ENCODE results near the gene SIGLEC5.
A peak's percentile ranks its signal among the peaks of the same experiment; 100 is the strongest.

The SIGLEC5 gene

DNA sequence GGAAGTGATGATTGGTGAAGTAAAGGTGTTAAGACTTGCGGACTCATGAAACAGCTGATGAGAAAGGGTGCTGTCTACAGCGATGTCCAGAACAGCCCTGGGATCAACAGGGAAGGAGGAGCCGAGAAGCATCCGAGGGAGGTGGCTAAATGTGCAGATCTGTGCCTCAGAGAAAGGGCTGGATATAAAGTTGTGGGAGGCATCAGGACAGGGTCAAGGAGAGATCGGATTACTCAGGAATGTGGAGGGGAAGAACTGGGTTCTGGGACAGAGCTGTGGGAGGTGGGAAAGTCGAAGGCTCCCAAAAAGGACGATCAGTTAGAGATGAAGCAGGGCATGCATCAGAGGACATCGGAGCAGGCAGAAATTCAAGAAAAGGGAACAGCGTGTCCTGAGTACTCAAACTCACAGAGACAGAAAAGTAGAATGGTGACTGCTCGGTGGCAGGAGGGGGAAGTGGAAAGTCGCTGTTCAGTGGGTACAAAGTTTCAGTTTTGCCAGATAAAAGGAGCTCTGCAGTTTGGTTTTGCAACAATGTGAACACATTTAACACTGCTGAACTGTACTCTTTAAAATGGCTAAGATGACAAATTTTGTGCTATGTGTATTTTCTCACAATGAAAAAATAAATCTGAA is 14.6 kb upstream of the SIGLEC5 start:
- ATAC-seq (ENCODE audit: low read depth) (peak; percentile 61), DNase-seq (ENCODE audit: low spot score in 2 of 2) (peak in 1 of 2 donors; percentile 21)
- H3K27me3 Mint-ChIP-seq, result no peaks in the 10 kb centered on the region
- peaks cover 25% of the 10 kb centered on the region for H3K36me3 Mint-ChIP-seq
- peak overlapping the region; percentile 92 for H3K27ac Mint-ChIP-seq
- no peaks in the 10 kb centered on the region for H3K9me3 Mint-ChIP-seq
- peak overlapping the region; percentile 88 for H3K4me3 Mint-ChIP-seq
- peaks cover 38% of the 10 kb centered on the region for H3K4me1 Mint-ChIP-seq

GRCh38 chr19:51641648-51642047 is 11.4 kb upstream of the SIGLEC5 start:
- Mint-ChIP-seq H3K4me3 (peak overlapping the region; percentile 51), H3K27me3 (no peaks in the 10 kb centered on the region), H3K9me3 (no peaks in the 10 kb centered on the region), H3K4me1 (peaks cover 32% of the 10 kb centered on the region), H3K27ac (no peak overlapping the region), H3K36me3 (peaks cover 28% of the 10 kb centered on the region)
- ATAC-seq (ENCODE audit: low read depth) (no peak), DNase-seq (ENCODE audit: low spot score in 2 of 2) (no peak)

DNA sequence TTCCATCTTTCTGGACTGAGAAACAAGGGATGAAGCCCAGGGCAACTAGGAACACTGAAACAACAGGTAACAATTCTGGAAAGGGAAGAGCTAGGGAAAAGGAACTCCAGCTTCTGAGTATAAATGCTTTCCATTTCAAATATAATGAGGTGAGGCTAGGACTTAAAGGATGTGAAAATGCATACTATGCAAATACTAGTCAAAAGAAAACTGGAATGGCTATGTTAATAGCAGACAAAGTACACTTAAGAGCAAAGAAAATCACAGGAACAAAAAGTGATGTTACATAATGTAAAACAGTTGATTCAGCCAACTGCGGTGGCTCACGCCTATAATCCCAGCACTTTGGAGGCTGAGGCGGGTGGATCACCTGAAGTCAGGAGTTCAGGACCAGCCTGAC is 10.2 kb upstream of the SIGLEC5 start:
- H3K27ac Mint-ChIP-seq, result peak overlapping the region; percentile 55
- H3K27me3 Mint-ChIP-seq, result no peaks in the 10 kb centered on the region
- ATAC-seq (ENCODE audit: low read depth) (no peak), DNase-seq (ENCODE audit: low spot score in 2 of 2) (no peak)
- H3K4me1 Mint-ChIP-seq, result peaks cover 32% of the 10 kb centered on the region
- no peaks in the 10 kb centered on the region for H3K9me3 Mint-ChIP-seq
- no peak overlapping the region for H3K4me3 Mint-ChIP-seq
- peaks cover 28% of the 10 kb centered on the region for H3K36me3 Mint-ChIP-seq

- H3K27me3 Mint-ChIP-seq, result no peaks in the 10 kb centered on the region
- no peak for ATAC-seq (ENCODE audit: low read depth)
Observed at GRCh38 chr19:51639916-51640315, 9.7 kb upstream of the SIGLEC5 start.

GRCh38 chr19:51637362-51637978 is 7.3 kb upstream of the SIGLEC5 start:
- ATAC-seq (ENCODE audit: low read depth) (no peak), DNase-seq (ENCODE audit: low spot score in 2 of 2) (no peak)
- H3K27me3 Mint-ChIP-seq, result no peaks in the 10 kb centered on the region
- H3K4me1 Mint-ChIP-seq, result peaks cover 18% of the 10 kb centered on the region
- H3K27ac Mint-ChIP-seq, result no peak overlapping the region
- H3K4me3 Mint-ChIP-seq, result no peak overlapping the region
- no peaks in the 10 kb centered on the region for H3K9me3 Mint-ChIP-seq
- H3K36me3 Mint-ChIP-seq, result peaks cover 14% of the 10 kb centered on the region

More at GRCh38 chr19:51639916-51640315, 9.7 kb upstream of the SIGLEC5 start:
- peak overlapping the region; percentile 55 for H3K27ac Mint-ChIP-seq
- peaks cover 28% of the 10 kb centered on the region for H3K36me3 Mint-ChIP-seq
- DNase-seq (ENCODE audit: low spot score in 2 of 2), result no peak
- H3K4me3 Mint-ChIP-seq, result no peak overlapping the region
- no peaks in the 10 kb centered on the region for H3K9me3 Mint-ChIP-seq
- peaks cover 30% of the 10 kb centered on the region for H3K4me1 Mint-ChIP-seq

- no peak overlapping the region for H3K4me3 Mint-ChIP-seq
- DNase-seq (ENCODE audit: low spot score in 2 of 2) (no peak), ATAC-seq (ENCODE audit: low read depth) (no peak)
- no peaks in the 10 kb centered on the region for H3K27me3 Mint-ChIP-seq
- H3K36me3 Mint-ChIP-seq, result peaks cover 11% of the 10 kb centered on the region
- H3K27ac Mint-ChIP-seq, result no peak overlapping the region
- H3K4me1 Mint-ChIP-seq, result peaks cover 23% of the 10 kb centered on the region
- H3K9me3 Mint-ChIP-seq, result no peaks in the 10 kb centered on the region
Observed at GRCh38 chr19:51632126-51632525, 1.9 kb upstream of the SIGLEC5 start.

- Mint-ChIP-seq H3K4me1 (peaks cover 43% of the 10 kb centered on the region), H3K27ac (peak overlapping the region; percentile 56), H3K36me3 (peaks cover 33% of the 10 kb centered on the region), H3K9me3 (no peaks in the 10 kb centered on the region), H3K27me3 (no peaks in the 10 kb centered on the region), H3K4me3 (peak overlapping the region; percentile 63)
- ATAC-seq (ENCODE audit: low read depth), result no peak
- no peak for DNase-seq (ENCODE audit: low spot score in 2 of 2)
Observed at GRCh38 chr19:51628153-51628939, 1.9 kb downstream of the SIGLEC5 start.

DNA sequence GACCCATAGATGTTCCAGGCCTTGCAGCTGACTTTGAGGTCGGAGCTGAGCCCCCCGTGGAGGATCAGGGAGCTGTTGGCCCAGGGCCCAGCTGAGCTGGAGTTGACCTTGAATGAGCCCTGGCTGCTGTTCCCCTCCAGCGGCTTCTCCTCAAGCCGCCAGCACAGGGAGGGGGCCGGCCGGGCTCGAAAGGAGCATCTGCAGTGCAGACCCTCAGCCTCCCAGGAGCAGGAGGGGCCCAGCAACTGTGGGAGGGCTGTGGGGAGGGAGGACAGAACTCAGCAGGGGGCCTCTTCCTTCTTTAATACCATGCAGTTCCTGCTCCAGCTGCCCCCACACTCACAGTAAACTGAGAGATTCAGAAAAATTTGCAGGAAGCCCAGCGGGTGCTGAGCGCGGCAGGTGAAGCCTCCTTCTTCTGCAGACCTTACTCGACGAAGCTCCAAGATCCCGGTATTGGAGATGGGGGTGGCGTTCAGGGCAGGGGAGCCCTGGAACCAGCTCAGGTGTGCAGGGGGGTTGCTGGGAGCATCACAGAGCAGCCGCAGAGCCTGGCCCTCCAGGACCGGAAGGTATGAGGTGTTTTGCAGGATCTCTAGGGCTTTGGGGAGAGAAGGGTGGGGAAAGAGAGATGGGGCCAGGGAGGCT is 2.6 kb downstream of the SIGLEC5 start:
- Mint-ChIP-seq H3K4me3 (peak overlapping the region; percentile 63), H3K36me3 (peaks cover 39% of the 10 kb centered on the region), H3K9me3 (no peaks in the 10 kb centered on the region), H3K27ac (peak overlapping the region; percentile 56), H3K4me1 (peaks cover 46% of the 10 kb centered on the region), H3K27me3 (no peaks in the 10 kb centered on the region)
- ATAC-seq (ENCODE audit: low read depth) (no peak), DNase-seq (ENCODE audit: low spot score in 2 of 2) (no peak)

- H3K4me3 Mint-ChIP-seq, result peak overlapping the region; percentile 22
Observed at GRCh38 chr19:51626675-51627074, 3.5 kb downstream of the SIGLEC5 start.

GRCh38 chr19:51621178-51621577 is 9.0 kb downstream of the SIGLEC5 start:
- H3K9me3 Mint-ChIP-seq, result no peaks in the 10 kb centered on the region
- H3K27me3 Mint-ChIP-seq, result no peaks in the 10 kb centered on the region
- peaks cover 37% of the 10 kb centered on the region for H3K36me3 Mint-ChIP-seq
- H3K4me3 Mint-ChIP-seq, result no peak overlapping the region
- ATAC-seq (ENCODE audit: low read depth), result peak; percentile 96
- no peak for DNase-seq (ENCODE audit: low spot score in 2 of 2)
- H3K27ac Mint-ChIP-seq, result peak overlapping the region; percentile 72
- peaks cover 39% of the 10 kb centered on the region for H3K4me1 Mint-ChIP-seq

More at GRCh38 chr19:51626675-51627074, 3.5 kb downstream of the SIGLEC5 start:
- Mint-ChIP-seq H3K4me1 (peaks cover 46% of the 10 kb centered on the region), H3K9me3 (no peaks in the 10 kb centered on the region), H3K27me3 (no peaks in the 10 kb centered on the region), H3K27ac (peak overlapping the region; percentile 56), H3K36me3 (peaks cover 39% of the 10 kb centered on the region)
- DNase-seq (ENCODE audit: low spot score in 2 of 2) (no peak), ATAC-seq (ENCODE audit: low read depth) (no peak)

DNA sequence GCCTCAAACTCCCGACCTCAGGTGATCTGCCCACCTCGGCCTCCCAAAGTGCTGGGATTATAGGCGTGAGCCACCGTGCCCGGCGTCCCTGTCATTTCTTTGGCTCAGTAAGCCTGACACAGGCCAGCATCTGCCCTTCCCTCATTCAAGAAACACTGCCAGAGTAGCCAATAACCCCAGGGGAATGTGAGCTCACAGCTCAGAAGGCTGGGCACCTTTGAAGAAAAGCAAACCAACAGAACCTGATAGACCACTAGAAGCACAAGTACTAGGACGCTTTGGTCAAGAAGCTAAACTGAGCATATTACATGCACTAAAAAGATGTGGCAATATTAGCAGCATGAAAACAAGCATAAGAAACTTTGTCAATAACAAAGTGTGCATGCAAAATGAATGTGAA is 14.2 kb downstream of the SIGLEC5 start:
- H3K4me1 Mint-ChIP-seq, result peaks cover 38% of the 10 kb centered on the region
- ATAC-seq (ENCODE audit: low read depth) (no peak), DNase-seq (ENCODE audit: low spot score in 2 of 2) (no peak)
- H3K4me3 Mint-ChIP-seq, result no peak overlapping the region
- no peaks in the 10 kb centered on the region for H3K27me3 Mint-ChIP-seq
- H3K36me3 Mint-ChIP-seq, result peaks cover 41% of the 10 kb centered on the region
- H3K9me3 Mint-ChIP-seq, result peaks cover 2% of the 10 kb centered on the region
- peak overlapping the region; percentile 22 for H3K27ac Mint-ChIP-seq

- ATAC-seq (ENCODE audit: low read depth) (no peak), DNase-seq (ENCODE audit: low spot score in 2 of 2) (no peak)
- no peak overlapping the region for H3K27ac Mint-ChIP-seq
- peaks cover 36% of the 10 kb centered on the region for H3K4me1 Mint-ChIP-seq
- no peak overlapping the region for H3K4me3 Mint-ChIP-seq
- H3K36me3 Mint-ChIP-seq, result peaks cover 45% of the 10 kb centered on the region
- H3K9me3 Mint-ChIP-seq, result peaks cover 2% of the 10 kb centered on the region
- no peaks in the 10 kb centered on the region for H3K27me3 Mint-ChIP-seq
Observed at GRCh38 chr19:51614789-51615188, 15.4 kb downstream of the SIGLEC5 start.

GRCh38 chr19:51610576-51610975 is 19.6 kb downstream of the SIGLEC5 start:
- Mint-ChIP-seq H3K27me3 (no peaks in the 10 kb centered on the region), H3K27ac (no peak overlapping the region), H3K4me3 (no peak overlapping the region), H3K9me3 (peaks cover 2% of the 10 kb centered on the region), H3K36me3 (peaks cover 36% of the 10 kb centered on the region), H3K4me1 (peaks cover 54% of the 10 kb centered on the region)
- DNase-seq (ENCODE audit: low spot score in 2 of 2) (no peak), ATAC-seq (ENCODE audit: low read depth) (no peak)

Data from memory B cell (primary cell).